Measurements from ENCODE around the gene CCDC89.
A peak's percentile ranks its signal among the peaks of the same experiment; 100 is the strongest.
"Not testable (repeated sequence)": the region's sequence is repeated elsewhere in the genome, so short reads cannot be mapped to it uniquely, and the experiment has no call there.

The CCDC89 gene

GRCh38 chr11:85663753-85664614 lies 22.0 kb downstream of the CCDC89 start:
- H3K9me3 ChIP-seq (ENCODE audit: severe bottlenecking): no peaks in the 10 kb centered on the region
- peak; percentile 80 for DNase-seq
- peak; percentile 59 for TF ChIP-seq CTCF (IDR thresholded peaks at IDR 0.05; ENCODE audit: low read depth, low read length)

GRCh38 chr11:85663080-85663752 lies 22.8 kb downstream of the CCDC89 start:
- no peak for DNase-seq
- TF ChIP-seq CTCF (IDR thresholded peaks at IDR 0.05; ENCODE audit: low read depth, low read length): no peak
- H3K27ac ChIP-seq: peak overlapping the region; percentile 97

More at GRCh38 chr11:85663753-85664614, 22.0 kb downstream of the CCDC89 start:
- H3K27me3 ChIP-seq (ENCODE audit: insufficient read depth, low read depth, severe bottlenecking): no peaks in the 10 kb centered on the region
- H3K4me3 ChIP-seq (ENCODE audit: low read depth, low read length): peak overlapping the region; percentile 99
- H3K27ac ChIP-seq: peak overlapping the region; percentile 97
- H3K36me3 ChIP-seq: peaks cover 56% of the 10 kb centered on the region

DNA sequence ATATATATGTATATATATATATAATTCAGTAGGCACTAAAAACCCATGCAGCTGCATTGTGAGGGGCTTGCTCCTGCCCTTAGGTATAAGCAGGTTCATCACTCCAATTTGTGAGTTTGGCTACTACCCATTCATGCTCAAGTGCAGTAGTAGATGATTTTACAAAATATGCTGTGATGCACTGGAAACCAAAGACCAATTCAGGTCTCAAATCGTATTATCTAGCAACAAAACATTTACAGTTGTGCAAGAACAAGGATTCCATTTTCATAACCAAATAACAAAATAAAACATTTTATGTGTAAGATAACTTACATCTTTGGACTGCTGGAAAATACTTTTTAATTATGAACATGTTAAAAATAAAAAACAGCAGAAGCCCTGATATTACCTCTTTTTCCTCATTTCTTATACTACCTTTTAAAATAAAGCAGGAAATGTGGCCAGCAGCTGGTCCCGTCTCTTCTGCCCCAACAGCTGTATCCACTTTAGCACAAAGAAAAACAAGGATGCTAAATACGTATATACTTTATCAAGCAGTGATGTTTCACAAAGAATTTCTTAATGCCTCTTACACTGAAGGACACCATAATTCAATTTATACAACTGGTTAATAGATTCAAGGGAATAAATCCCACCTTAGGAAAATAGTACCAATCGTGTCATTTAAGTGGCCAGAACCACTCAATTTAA lies 23.9 kb downstream of the CCDC89 start:
- no peak for TF ChIP-seq CTCF (IDR thresholded peaks at IDR 0.05; ENCODE audit: low read depth, low read length)
- Histone ChIP-seq H3K36me3 (peaks cover 74% of the 10 kb centered on the region), H3K27me3 (ENCODE audit: insufficient read depth, low read depth, severe bottlenecking) (no peaks in the 10 kb centered on the region), H3K4me3 (ENCODE audit: low read depth, low read length) (peak overlapping the region; percentile 99), H3K27ac (no peak overlapping the region), H3K9me3 (ENCODE audit: severe bottlenecking) (no peaks in the 10 kb centered on the region)
- no peak for DNase-seq

More at GRCh38 chr11:85663080-85663752, 22.8 kb downstream of the CCDC89 start:
- no peaks in the 10 kb centered on the region for H3K9me3 ChIP-seq (ENCODE audit: severe bottlenecking)
- no peaks in the 10 kb centered on the region for H3K27me3 ChIP-seq (ENCODE audit: insufficient read depth, low read depth, severe bottlenecking)
- H3K36me3 ChIP-seq: peaks cover 63% of the 10 kb centered on the region
- H3K4me3 ChIP-seq (ENCODE audit: low read depth, low read length): peak overlapping the region; percentile 99

DNA sequence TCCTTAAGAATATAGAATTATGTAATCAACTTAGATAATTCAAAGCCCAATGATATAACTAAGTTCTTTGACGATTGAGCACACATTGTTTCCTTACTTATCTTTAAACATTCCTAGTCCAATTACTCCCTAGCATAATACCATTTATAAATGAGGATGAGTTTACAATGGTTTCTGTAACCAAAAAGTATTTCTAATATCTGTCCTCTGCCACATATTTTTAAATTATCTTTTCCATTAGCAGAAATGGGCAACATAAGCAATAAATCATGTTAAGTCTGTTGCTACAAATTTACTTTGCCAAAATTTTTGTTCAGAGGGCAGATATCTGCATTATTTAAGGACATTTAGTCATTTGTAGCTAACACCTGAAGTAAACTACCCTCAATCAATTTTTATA lies 27.8 kb downstream of the CCDC89 start:
- no peak overlapping the region for H3K4me3 ChIP-seq (ENCODE audit: low read depth, low read length)
- TF ChIP-seq CTCF (IDR thresholded peaks at IDR 0.05; ENCODE audit: low read depth, low read length): no peak
- H3K36me3 ChIP-seq: peaks cover 77% of the 10 kb centered on the region
- DNase-seq: no peak
- H3K9me3 ChIP-seq (ENCODE audit: severe bottlenecking): no peaks in the 10 kb centered on the region
- no peaks in the 10 kb centered on the region for H3K27me3 ChIP-seq (ENCODE audit: insufficient read depth, low read depth, severe bottlenecking)
- H3K27ac ChIP-seq: no peak overlapping the region

DNA sequence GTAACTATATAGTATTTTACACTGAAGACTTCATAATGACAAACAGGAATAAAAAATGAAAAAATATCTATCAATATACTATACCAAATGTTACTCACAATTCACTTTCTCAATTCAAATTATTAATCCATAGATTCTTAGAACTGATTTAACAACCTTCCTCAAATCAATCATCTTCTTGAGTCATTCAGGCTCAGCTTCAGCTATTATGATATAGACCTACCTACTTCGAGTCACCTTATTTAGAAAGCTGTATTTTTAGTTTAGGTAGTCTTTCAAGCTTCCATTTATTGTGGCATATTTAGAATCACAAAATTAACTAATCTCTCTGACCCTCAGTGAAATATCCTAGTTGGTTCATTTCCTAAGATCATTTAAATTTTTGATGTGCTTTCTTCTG lies 29.2 kb downstream of the CCDC89 start:
- peaks cover 67% of the 10 kb centered on the region for H3K36me3 ChIP-seq
- no peaks in the 10 kb centered on the region for H3K9me3 ChIP-seq (ENCODE audit: severe bottlenecking)
- no peaks in the 10 kb centered on the region for H3K27me3 ChIP-seq (ENCODE audit: insufficient read depth, low read depth, severe bottlenecking)
- H3K4me3 ChIP-seq (ENCODE audit: low read depth, low read length): no peak overlapping the region
- no peak overlapping the region for H3K27ac ChIP-seq
- DNase-seq: no peak
- TF ChIP-seq CTCF (IDR thresholded peaks at IDR 0.05; ENCODE audit: low read depth, low read length): no peak

- not testable (repeated sequence) for DNase-seq; H3K9me3 ChIP-seq (ENCODE audit: severe bottlenecking); H3K27ac ChIP-seq; H3K4me3 ChIP-seq (ENCODE audit: low read depth, low read length); H3K27me3 ChIP-seq (ENCODE audit: insufficient read depth, low read depth, severe bottlenecking)
- peaks cover 44% of the 10 kb centered on the region for H3K36me3 ChIP-seq
These were observed 31.7 kb downstream of the CCDC89 start for GRCh38 chr11:85654343-85654742.
